Fibroblast of skin of back (primary cell): Measurements from ENCODE around the gene C19orf53.

Source experiments
- DNase-seq: peaks from one replicate; pipeline ENCODE4 v3.0.0-alpha.2; 2013

Gene C19orf53

GRCh38 chr19:13796301-13797057 is 22.2 kb downstream of the C19orf53 start:
- DNase-seq, result peak; percentile 92

GRCh38 chr19:13797058-13797440 is 22.8 kb downstream of the C19orf53 start:
- DNase-seq, result no peak

- peak; percentile 29 for DNase-seq
Measured at GRCh38 chr19:13797870-13798269, 23.6 kb downstream of the C19orf53 start.

- no peak for DNase-seq
Measured at GRCh38 chr19:13799669-13800068, 25.4 kb downstream of the C19orf53 start.

- DNase-seq, result no peak
Measured at GRCh38 chr19:13803038-13803437, 28.8 kb downstream of the C19orf53 start.

- no peak for DNase-seq
Measured at GRCh38 chr19:13804830-13805683, 30.8 kb downstream of the C19orf53 start.

GRCh38 chr19:13806728-13807127 is 32.5 kb downstream of the C19orf53 start:
- DNase-seq, result no peak

- no peak for DNase-seq
Measured at GRCh38 chr19:13807421-13808021, 33.3 kb downstream of the C19orf53 start.

GRCh38 chr19:13808856-13809255 is 34.6 kb downstream of the C19orf53 start:
- DNase-seq, result no peak

GRCh38 chr19:13812544-13812943 is 38.3 kb downstream of the C19orf53 start:
- DNase-seq, result no peak

GRCh38 chr19:13813147-13813546 is 38.9 kb downstream of the C19orf53 start:
- no peak for DNase-seq

GRCh38 chr19:13814550-13814949 is 40.3 kb downstream of the C19orf53 start:
- no peak for DNase-seq

- DNase-seq, result no peak
Measured at GRCh38 chr19:13817018-13817614, 42.9 kb downstream of the C19orf53 start.

- DNase-seq, result no peak
Measured at GRCh38 chr19:13817615-13818371, 43.5 kb downstream of the C19orf53 start.

- no peak for DNase-seq
Measured at GRCh38 chr19:13819238-13819637, 45.0 kb downstream of the C19orf53 start.

GRCh38 chr19:13821292-13821691 is 47.0 kb downstream of the C19orf53 start:
- DNase-seq, result no peak

GRCh38 chr19:13823256-13823655 is 49.0 kb downstream of the C19orf53 start:
- DNase-seq, result no peak

GRCh38 chr19:13823901-13824300 is 49.6 kb downstream of the C19orf53 start:
- no peak for DNase-seq

- no peak for DNase-seq
Measured at GRCh38 chr19:13824703-13825102, 50.4 kb downstream of the C19orf53 start.

- no peak for DNase-seq
Measured at GRCh38 chr19:13825489-13826441, 51.5 kb downstream of the C19orf53 start.

GRCh38 chr19:13826652-13827235 is 52.5 kb downstream of the C19orf53 start:
- DNase-seq, result no peak
